OCI-LY7 (cell line): Measurements from ENCODE around the gene SERPINA4. TPM values are rescaled to one million over a fixed set of nuclear protein-coding genes. Genes with fewer than 3 reads are reported as not detected.

Experiments
- BruUV-seq: library from RNA; stranded (reverse); fragments of 400-500 nt; replicated peaks from 2 replicates; lab custom pipeline; 2021; lab: Mats Ljungman, UMichigan
- CTCF ChIA-PET: fragments of 300-600 bp; sonication (Branson Sonifier 250); formaldehyde crosslinking; loops from one replicate; lab custom pipeline; 2022; ENCODE audit warnings: antibody characterized with exemption; ENCODE audit not compliant: unreplicated experiment; lab: Charles Lee
- POLR2A ChIA-PET: fragments of 300-600 bp; sonication (Branson Sonifier 250); formaldehyde crosslinking; loops from one replicate; lab custom pipeline; 2022; ENCODE audit warnings: antibody characterized with exemption; lab: Charles Lee
- DNase-seq: peaks from one replicate; pipeline ENCODE4 v3.0.0-alpha.2; 2015; ENCODE audit warnings: low spot score
- H2AFZ ChIP-seq: fragments of 200-600 bp; sonication (generic), shearing (Covaris generic); 2 replicates; pipeline ENCODE4 v1.6.1; 2014; ENCODE audit warnings: mild to moderate bottlenecking, antibody characterized with exemption, low read length, moderate library complexity
- H3K27ac ChIP-seq: fragments of 200-600 bp; sonication (generic); 2 replicates; pipeline ENCODE4 v1.5.1; 2014; ENCODE audit warnings: mixed run types, low read depth, mild to moderate bottlenecking, moderate library complexity, low read length, inconsistent platforms; ENCODE audit not compliant: poor library complexity, severe bottlenecking
- H3K36me3 ChIP-seq: fragments of 200-600 bp; sonication (generic); 2 replicates; pipeline ENCODE4 v1.6.1; 2014; ENCODE audit warnings: mild to moderate bottlenecking, antibody characterized with exemption, low read length, moderate library complexity, mixed read lengths; ENCODE audit not compliant: insufficient read depth
- H3K4me1 ChIP-seq: fragments of 200-600 bp; sonication (generic); 2 replicates; pipeline ENCODE4 v1.5.1; 2014; ENCODE audit warnings: mild to moderate bottlenecking, low read length; ENCODE audit not compliant: insufficient read depth, poor library complexity, severe bottlenecking
- H3K4me2 ChIP-seq: fragments of 200-600 bp; sonication (generic); 2 replicates; pipeline ENCODE4 v1.6.1; 2014; ENCODE audit warnings: mild to moderate bottlenecking, low read length
- H3K4me3 ChIP-seq: fragments of 200-600 bp; sonication (generic); 2 replicates; pipeline ENCODE4 v1.5.1; 2014; ENCODE audit warnings: mild to moderate bottlenecking, low read depth, low read length; ENCODE audit not compliant: poor library complexity, severe bottlenecking
- H3K79me2 ChIP-seq: fragments of 200-600 bp; sonication (generic); 2 replicates; pipeline ENCODE4 v1.6.1; 2016; ENCODE audit warnings: low read depth, mild to moderate bottlenecking, low read length, moderate library complexity, mixed read lengths; ENCODE audit not compliant: insufficient read depth
- H3K9me2 ChIP-seq: fragments of 200-600 bp; sonication (generic); 2 replicates; pipeline ENCODE4 v1.6.1; 2016; ENCODE audit warnings: mild to moderate bottlenecking, low read length, mixed read lengths; ENCODE audit not compliant: insufficient read depth
- H3K9me3 ChIP-seq: fragments of 200-600 bp; sonication (generic); 2 replicates; pipeline ENCODE4 v1.6.1; 2014; ENCODE audit warnings: mild to moderate bottlenecking, mixed run types, low read length, mixed read lengths
- H4K20me1 ChIP-seq: fragments of 200-600 bp; sonication (generic); 2 replicates; pipeline ENCODE4 v1.6.1; 2014; ENCODE audit warnings: mild to moderate bottlenecking, antibody characterized with exemption, low read length, moderate library complexity, mixed read lengths; ENCODE audit not compliant: insufficient read depth
- EZH2phosphoT487 ChIP-seq: fragments of 200-600 bp; sonication (generic); IDR thresholded peaks from 2 replicates; pipeline ENCODE4 v1.6.1; 2018; ENCODE audit warnings: low read depth, borderline replicate concordance, mild to moderate bottlenecking, mixed run types, antibody characterized with exemption, low read length, moderate library complexity, mixed read lengths
- intact Hi-C: fragments of 100-400 bp; cut with micrococcal nuclease; formaldehyde crosslinking; loops from one replicate; pipeline ENCODE4 v1.10.0; 2022; ENCODE audit not compliant: unreplicated experiment
- total RNA-seq, 2 experiments: library from RNA; depleted of rRNA in 1 of 2; stranded (reverse); fragments of >200 nt in 1 of 2; shearing (Covaris generic) in 1 of 2; gene quantifications; 2 replicates each; pipeline ENCODE4 v1.2.3, GENCODE V29; 2014 to 2022
- TF ChIP-seq, protein P1 (sequence below): fragments of 200-600 bp; sonication (generic); conservative IDR thresholded peaks from 2 replicates; pipeline ENCODE4 v1.5.1; 2014; ENCODE audit warnings: mild to moderate bottlenecking, antibody characterized with exemption, low read length, moderate library complexity, mixed read lengths

The SERPINA4 gene
- total RNA-seq, 2 experiments from 2014 or later = not detected

DNA sequence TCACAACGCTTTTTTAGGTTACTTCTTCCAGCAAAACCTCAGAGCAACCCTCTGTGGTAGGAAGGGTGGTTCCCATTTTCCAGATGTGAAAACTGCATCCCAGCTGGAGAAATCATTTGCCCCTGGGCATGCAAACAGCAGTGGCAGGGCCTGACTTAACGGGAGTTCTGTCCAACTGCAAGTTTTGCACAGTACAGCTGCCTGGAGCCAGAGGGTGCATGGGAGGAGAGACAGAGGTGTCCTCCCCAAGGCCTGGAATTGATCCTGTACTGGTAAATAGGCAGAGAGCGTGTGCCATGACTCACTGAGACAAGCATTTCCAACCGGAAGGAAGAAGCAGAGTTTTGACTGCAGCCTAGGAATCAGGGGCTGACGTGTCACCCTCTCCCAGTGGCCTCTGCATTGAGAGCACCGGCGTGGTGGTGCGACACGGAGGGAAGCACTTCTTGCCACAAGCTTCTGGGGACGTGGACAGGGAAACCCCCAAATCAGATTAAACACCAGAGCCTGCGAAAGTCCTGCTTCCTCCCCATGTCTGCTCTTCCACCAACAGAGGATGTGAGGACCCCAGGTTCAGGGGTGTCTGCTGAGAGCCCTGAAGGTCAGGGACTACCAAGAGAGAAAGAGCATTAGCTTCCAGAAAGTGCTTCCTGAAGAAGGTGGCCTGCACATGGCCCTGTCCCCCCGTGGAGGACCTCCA, 19.0 kb upstream of the SERPINA4 start:
- intact Hi-C loops = no loop called here
- Histone ChIP-seq H3K79me2 (no peaks in the 10 kb centered on the region), H3K9me2 (no peaks in the 10 kb centered on the region), H3K4me2 (no peak overlapping the region), H3K4me3 (no peak overlapping the region), H3K9me3 (no peaks in the 10 kb centered on the region), H4K20me1 (no peaks in the 10 kb centered on the region), H3K36me3 (no peaks in the 10 kb centered on the region), H3K4me1 (no peaks in the 10 kb centered on the region), H3K27ac (no peak overlapping the region), H2AFZ (no peak overlapping the region)
- BruUV-seq = no TSS peak
- CTCF ChIA-PET = interaction anchor here (0.6 kb wide), 1 partner anchor 148 kb away, joined by 3 read pairs; no protein-coding TSS in a partner anchor
- POLR2A ChIA-PET = no interaction called here
- no peak for DNase-seq
- TF ChIP-seq, protein P1, sequence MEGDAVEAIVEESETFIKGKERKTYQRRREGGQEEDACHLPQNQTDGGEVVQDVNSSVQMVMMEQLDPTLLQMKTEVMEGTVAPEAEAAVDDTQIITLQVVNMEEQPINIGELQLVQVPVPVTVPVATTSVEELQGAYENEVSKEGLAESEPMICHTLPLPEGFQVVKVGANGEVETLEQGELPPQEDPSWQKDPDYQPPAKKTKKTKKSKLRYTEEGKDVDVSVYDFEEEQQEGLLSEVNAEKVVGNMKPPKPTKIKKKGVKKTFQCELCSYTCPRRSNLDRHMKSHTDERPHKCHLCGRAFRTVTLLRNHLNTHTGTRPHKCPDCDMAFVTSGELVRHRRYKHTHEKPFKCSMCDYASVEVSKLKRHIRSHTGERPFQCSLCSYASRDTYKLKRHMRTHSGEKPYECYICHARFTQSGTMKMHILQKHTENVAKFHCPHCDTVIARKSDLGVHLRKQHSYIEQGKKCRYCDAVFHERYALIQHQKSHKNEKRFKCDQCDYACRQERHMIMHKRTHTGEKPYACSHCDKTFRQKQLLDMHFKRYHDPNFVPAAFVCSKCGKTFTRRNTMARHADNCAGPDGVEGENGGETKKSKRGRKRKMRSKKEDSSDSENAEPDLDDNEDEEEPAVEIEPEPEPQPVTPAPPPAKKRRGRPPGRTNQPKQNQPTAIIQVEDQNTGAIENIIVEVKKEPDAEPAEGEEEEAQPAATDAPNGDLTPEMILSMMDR = no peak
- TF ChIP-seq EZH2phosphoT487 = no peak

DNA sequence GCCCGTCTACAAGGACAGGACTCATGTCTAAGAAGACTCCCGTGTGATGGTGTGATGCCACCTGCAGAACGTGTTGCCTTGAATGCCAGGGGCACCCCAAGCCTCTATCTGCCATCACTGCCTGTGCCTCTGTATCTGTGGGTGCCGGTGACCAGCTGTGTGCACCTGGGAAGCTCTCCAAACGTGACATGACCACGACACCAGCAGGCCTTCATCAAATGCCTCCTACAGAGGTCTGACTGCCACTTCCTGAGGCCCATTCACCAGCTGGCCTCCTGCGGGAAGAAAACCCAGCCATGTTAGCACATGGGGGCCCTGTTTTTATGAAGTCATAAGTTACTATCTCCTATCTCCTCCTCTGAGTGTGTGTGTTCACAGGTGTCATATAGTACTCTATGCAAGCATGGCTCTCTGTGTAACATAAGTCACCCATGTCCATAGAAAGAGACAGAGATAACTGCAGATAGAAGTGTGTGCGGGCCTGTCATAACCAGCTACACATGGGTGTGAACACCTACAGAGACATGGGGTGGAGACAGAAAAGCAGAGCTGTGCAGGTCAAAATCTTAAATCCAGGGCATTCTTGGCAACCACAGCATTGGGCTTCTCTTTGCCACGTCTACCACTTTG, 18.3 kb upstream of the SERPINA4 start:
- no peaks in the 10 kb centered on the region for H3K36me3 ChIP-seq
- ChIA-PET POLR2A (no interaction called here), CTCF (interaction anchor here (0.6 kb wide), 1 partner anchor 147 kb away, joined by 3 read pairs; no protein-coding TSS in a partner anchor)
- H3K4me2 ChIP-seq = no peak overlapping the region
- DNase-seq = no peak
- no TSS peak for BruUV-seq
- H3K9me2 ChIP-seq = no peaks in the 10 kb centered on the region
- TF ChIP-seq, protein P1 = no peak
- no peaks in the 10 kb centered on the region for H4K20me1 ChIP-seq
- H3K4me1 ChIP-seq = no peaks in the 10 kb centered on the region
- intact Hi-C loops = no loop called here
- H3K9me3 ChIP-seq = no peaks in the 10 kb centered on the region
- no peaks in the 10 kb centered on the region for H3K79me2 ChIP-seq
- no peak overlapping the region for H3K27ac ChIP-seq
- no peak overlapping the region for H2AFZ ChIP-seq
- no peak overlapping the region for H3K4me3 ChIP-seq
